H1 (cell line): ENCODE data around the gene CDK8. TPM values are rescaled to one million over a fixed set of nuclear protein-coding genes. Genes with fewer than 3 reads are reported as not detected.

ENCODE experiments used
- CHD7 ChIP-seq: fragments of 300-600 bp; sonication (generic); IDR thresholded peaks from 2 replicates; pipeline ENCODE4 v1.7.1; 2012; ENCODE audit warnings: low read length, moderate library complexity, mild to moderate bottlenecking, inconsistent platforms; ENCODE audit not compliant: insufficient replicate concordance
- polyA plus RNA-seq, 7 experiments: library from polyadenylated mRNA; depleted of rRNA in 3 of 7; stranded (reverse) in 5 of 7; unstranded in 2 of 7; fragments of >200 nt in 5 of 7; fragments of 200-250 nt in 2 of 7; gene quantifications; 1 replicate in 5 of 7; 2 replicates in 1 of 7; 4 replicates in 1 of 7; pipeline versions ENCODE4 v1.2.1 to v1.2.3, GENCODE V29; 2011 to 2013; ENCODE audit warnings: missing spikeins in 2 of 7, mixed read lengths in 2 of 7
- total RNA-seq: library from RNA; stranded (reverse); fragmentation: NEBNext Ultra II Directional; extraction: Animal tissue kit (Norgen Biotek cat#: 25700); gene quantifications from 2 replicates; pipeline ENCODE4 v1.2.1, GENCODE V29; 2021

Gene CDK8
- total and polyA plus RNA-seq, 2 of the 8 experiments (the other 6 are each of a cell fraction or from before 2014, with no cell fraction given) = 22.1 to 25.6 TPM

DNA sequence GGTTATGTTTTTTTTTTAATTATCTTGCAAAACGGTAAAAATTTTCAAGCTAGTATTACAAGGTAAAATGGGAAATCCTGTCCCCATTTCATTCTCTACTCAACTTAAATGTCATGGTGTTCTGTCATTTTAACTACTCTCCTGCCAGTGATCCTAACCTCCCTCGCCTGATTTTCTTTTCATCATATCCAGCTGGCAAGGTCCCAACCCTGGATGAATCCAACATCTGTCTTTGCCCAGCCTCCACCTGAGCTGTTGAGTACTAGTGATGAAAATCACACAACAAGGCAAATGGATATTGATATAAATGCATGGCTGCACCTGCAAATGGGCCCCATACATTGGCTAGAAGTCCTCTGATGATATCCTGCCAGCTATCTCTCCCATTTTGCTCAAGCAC lies 6.9 kb upstream of the CDK8 start (continued):
- TF ChIP-seq CHD7 = no peak
